WI38 (cell line): Measurements from ENCODE around the gene NEK11.

Experiments
- H3K4me3 ChIP-seq: 2 replicates; pipeline ENCODE4 v1.5.1; 2011; ENCODE audit warnings: low read depth, mild to moderate bottlenecking, control low read depth, low read length
- CTCF ChIP-seq: IDR thresholded peaks from 2 replicates; pipeline ENCODE4 v1.5.1; 2012; ENCODE audit warnings: low read depth, mild to moderate bottlenecking, control low read depth, low read length

Gene NEK11

GRCh38 chr3:131221731-131222130 is 195.1 kb downstream of the NEK11 start:
- H3K4me3 ChIP-seq: no peak overlapping the region
- no peak for TF ChIP-seq CTCF

GRCh38 chr3:131222599-131222998 is 195.9 kb downstream of the NEK11 start:
- TF ChIP-seq CTCF: no peak
- no peak overlapping the region for H3K4me3 ChIP-seq

GRCh38 chr3:131223373-131224289 is 197.0 kb downstream of the NEK11 start:
- TF ChIP-seq CTCF: no peak
- no peak overlapping the region for H3K4me3 ChIP-seq

- H3K4me3 ChIP-seq: no peak overlapping the region
- no peak for TF ChIP-seq CTCF
Measured at GRCh38 chr3:131224886-131225550, 198.3 kb downstream of the NEK11 start.

GRCh38 chr3:131228522-131228921 is 201.8 kb downstream of the NEK11 start:
- H3K4me3 ChIP-seq: no peak overlapping the region
- TF ChIP-seq CTCF: no peak

GRCh38 chr3:131231710-131232389 is 205.2 kb downstream of the NEK11 start:
- TF ChIP-seq CTCF: no peak

More at GRCh38 chr3:131231710-131232389, 205.2 kb downstream of the NEK11 start:
- no peak overlapping the region for H3K4me3 ChIP-seq
